Motor neuron (in vitro differentiated cells): ENCODE results near the gene ADAD2. TPM values are rescaled to one million over a fixed set of nuclear protein-coding genes. Genes with fewer than 3 reads are reported as not detected.

ENCODE experiments used
- ATAC-seq, 8 experiments: fragments of 200-7000 bp; cut with Tn5 transposase; replicated peaks in 6 of 8; 2 replicates each; pipeline ENCODE4 v1.8.0; 2021; ENCODE audit warnings: mild to moderate bottlenecking in 8 of 8, moderate library complexity in 8 of 8
- H3K27ac ChIP-seq, 2 donors: fragments of 250-450 bp; sonication (Bioruptor Pico); 2 replicates each; pipeline ENCODE4 v1.9.0; 2021; ENCODE audit warnings: antibody characterized with exemption in 2 of 2, mild to moderate bottlenecking in 2 of 2, moderate library complexity in 1 of 2
- H3K4me1 ChIP-seq, 2 donors: fragments of 250-450 bp; sonication (Bioruptor Pico); replicated peaks in 1 of 2; 2 replicates each; pipeline ENCODE4 v1.6.1; 2021; ENCODE audit warnings: antibody characterized with exemption in 2 of 2, mild to moderate bottlenecking in 2 of 2, moderate library complexity in 1 of 2
- H3K4me3 ChIP-seq, 5 donors: fragments of 250-450 bp; sonication (Bioruptor Pico); 2 replicates each; pipeline ENCODE4 v1.9.0; 2021; ENCODE audit warnings: antibody characterized with exemption in 5 of 5, mild to moderate bottlenecking in 5 of 5, moderate library complexity in 4 of 5
- WGBS, 10 experiments: fragments of 450-650 bp; shearing (Covaris generic); methylation state at CpG; one replicate each; pipeline ENCODE4 v1.0.0; 2022; 5-methylcytosine and 5-hydroxymethylcytosine counted together
- in situ Hi-C, 9 experiments: fragments of 400-800 bp; cut with MboI; loops; one replicate each; pipeline ENCODE4 v1.15.0; 2021; ENCODE audit warnings: low sequenced_read_pairs in 9 of 9, low pct_unique_long_range_greater_than_20kb in 2 of 9; ENCODE audit not compliant: unreplicated experiment in 9 of 9
- total RNA-seq, 8 experiments: library from RNA; unstranded; fragments of 300-600 nt; gene quantifications; 2 replicates each; pipeline versions ENCODE4 v1.2.3 to v1.2.4, GENCODE V29; 2022

ADAD2 gene
- total RNA-seq = 1 to 10 TPM in 2 of 8 experiments, under 1 TPM in 3, not detected in 3; 0.05 to 2.1 (median 0.81) TPM

DNA sequence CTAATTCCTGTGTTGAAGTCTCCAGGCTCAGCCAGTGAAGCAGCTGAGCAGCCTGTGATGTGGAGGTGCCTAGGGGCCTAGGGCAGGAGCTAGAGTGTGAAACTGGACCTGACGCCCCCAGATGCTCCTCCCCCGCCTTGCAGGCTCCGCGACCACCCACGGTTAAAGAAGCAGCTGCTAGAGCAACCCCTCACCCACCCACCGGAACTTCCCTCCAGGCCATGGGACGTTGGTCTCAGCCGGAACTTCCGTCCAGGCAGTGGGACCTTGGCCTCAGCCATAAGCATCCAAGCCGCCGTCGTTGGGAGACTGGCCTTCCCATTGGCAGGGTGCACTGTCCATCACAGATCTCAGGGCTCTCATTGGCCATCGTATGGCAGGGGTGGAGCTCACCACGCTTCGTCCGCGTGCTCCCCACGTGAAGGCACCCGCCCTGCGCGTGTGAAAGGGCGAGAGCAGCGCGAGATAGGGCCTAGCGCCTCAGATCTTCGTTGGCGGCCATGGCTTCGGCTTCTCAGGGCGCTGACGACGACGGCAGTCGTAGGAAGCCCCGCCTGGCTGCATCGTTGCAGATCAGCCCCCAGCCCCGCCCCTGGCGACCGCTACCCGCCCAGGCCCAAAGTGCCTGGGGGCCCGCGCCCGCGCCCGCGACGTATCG is at the start of gene ADAD2:
Gene ADAD2 (plus strand): TSS at position 427 of the 658 bp plus-strand sequence. CDS start 74 bp downstream, at position 501.
- in situ Hi-C loops = loop anchor here in 1 of 9 experiments (25.0 kb wide), 1 partner anchor 296 kb away; no protein-coding TSS in a partner anchor

DNA sequence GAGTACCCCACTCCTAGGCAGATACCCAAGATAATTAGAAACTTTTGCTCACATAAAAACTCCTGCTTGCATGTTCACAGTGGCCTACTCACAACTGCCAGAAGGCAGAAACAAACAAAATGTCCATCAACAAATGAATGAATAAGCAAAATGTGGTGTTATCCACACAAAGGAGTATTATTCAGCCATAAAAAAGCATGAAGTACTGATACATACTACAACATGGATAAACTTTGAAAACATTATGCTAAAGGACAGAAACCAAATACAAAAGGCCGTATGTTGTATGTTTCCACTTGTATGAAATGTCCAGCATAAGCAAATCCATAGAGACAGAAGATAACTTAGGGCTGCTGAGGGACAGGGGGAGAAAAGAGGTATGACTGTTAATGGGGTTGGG is 47.9 kb upstream of the ADAD2 start:
- in situ Hi-C loops = no loop called here
- no peak for ATAC-seq
- WGBS, 10 experiments = 60 to 100% (median 80%) methylated on average over 1 of the region's 1 CpG; no CpG with 5 or more reads in 5 of the 10 experiments
- Histone ChIP-seq H3K27ac (no peak overlapping the region), H3K4me1 (peaks cover 19 to 20% of the 10 kb centered on the region in 2 donors), H3K4me3 (no peak overlapping the region)

More for the DNA sequence above, at the start of gene ADAD2:
- WGBS, 10 experiments = 73 to 95% (median 90%) methylated on average over 4 to 15 of the region's 47 CpGs; no CpG with 5 or more reads in 7 of the 10 experiments
- H3K27ac ChIP-seq = no peak within 1 kb of the TSS
- H3K4me3 ChIP-seq = no peak within 1 kb of the TSS
- no peak for ATAC-seq
- peaks cover 15% of the 10 kb centered on the region in 2 donors for H3K4me1 ChIP-seq

DNA sequence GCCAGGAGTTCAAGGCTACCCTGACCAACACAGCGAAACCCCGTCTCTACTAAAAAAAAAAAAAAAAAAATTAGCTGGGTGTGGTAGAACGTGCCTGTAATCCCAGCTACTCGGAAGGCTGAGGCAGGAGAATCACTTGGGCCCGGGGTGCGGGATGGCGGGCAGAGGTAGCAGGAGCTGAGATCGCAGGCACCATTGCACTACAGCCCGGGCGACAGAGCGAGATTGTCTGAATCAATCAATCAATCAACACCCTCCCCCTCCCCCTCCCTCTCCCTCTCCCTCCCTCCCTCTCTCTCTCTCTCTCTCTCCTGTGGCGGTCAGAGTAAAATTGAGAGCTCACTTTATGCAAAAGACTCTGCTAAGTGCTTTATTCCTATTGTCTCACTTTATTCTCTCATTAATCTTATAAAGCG is 47.2 kb upstream of the ADAD2 start:
- peak in 2 of 8 experiments; percentile 4 to 7 for ATAC-seq
- H3K4me1 ChIP-seq = peaks cover 16% of the 10 kb centered on the region in 2 donors
- in situ Hi-C loops = no loop called here
- no peak overlapping the region for H3K27ac ChIP-seq
- 13 to 50% (median 40%) methylated on average over 2 to 4 of the region's 13 CpGs; no CpG with 5 or more reads in 6 of the 10 experiments for WGBS, 10 experiments
- H3K4me3 ChIP-seq = peak overlapping the region; percentile 88 to 99 (median 96)

DNA sequence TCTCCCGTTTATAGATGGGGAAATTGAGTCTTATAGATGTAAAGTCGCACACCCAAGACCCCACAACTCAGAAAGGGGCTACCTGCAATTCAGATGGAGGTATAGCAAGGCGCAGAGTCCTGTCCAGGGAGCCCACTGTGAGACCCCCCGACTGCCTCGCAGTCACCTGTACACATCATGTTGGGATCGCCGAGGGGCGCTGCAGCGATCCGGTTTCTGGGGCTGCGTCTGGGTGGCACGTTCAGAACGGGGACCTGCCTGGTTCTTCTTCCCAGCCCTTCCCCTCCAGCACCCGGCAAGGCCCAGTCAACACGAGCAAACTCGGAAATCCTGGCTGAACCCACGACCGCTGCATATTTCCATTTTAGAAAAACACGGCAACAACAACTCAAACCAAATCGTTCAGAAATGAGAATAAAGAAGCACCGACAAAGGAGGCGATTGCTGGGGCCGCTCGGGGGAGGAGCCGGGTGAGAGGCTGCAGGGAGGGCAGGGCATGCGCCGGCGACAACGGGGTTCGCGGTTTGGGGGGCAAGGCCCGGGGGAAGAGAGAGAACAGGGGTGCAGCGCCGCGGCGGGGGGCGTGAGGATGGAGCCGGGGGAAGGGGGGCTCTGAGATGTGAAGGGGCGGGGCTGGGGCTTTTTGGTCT is 46.6 kb upstream of the ADAD2 start:
- Histone ChIP-seq H3K4me1 (peaks cover 10 to 11% of the 10 kb centered on the region in 2 donors), H3K27ac (peak overlapping the region; percentile 80 to 89), H3K4me3 (peak overlapping the region; percentile 88 to 99 (median 96))
- ATAC-seq = peak; percentile 31 to 52 (median 41)
- WGBS, 10 experiments = 0 to 5% (median 1%) methylated on average over 1 to 11 of the region's 39 CpGs; no CpG with 5 or more reads in 4 of the 10 experiments
- in situ Hi-C loops = no loop called here

DNA sequence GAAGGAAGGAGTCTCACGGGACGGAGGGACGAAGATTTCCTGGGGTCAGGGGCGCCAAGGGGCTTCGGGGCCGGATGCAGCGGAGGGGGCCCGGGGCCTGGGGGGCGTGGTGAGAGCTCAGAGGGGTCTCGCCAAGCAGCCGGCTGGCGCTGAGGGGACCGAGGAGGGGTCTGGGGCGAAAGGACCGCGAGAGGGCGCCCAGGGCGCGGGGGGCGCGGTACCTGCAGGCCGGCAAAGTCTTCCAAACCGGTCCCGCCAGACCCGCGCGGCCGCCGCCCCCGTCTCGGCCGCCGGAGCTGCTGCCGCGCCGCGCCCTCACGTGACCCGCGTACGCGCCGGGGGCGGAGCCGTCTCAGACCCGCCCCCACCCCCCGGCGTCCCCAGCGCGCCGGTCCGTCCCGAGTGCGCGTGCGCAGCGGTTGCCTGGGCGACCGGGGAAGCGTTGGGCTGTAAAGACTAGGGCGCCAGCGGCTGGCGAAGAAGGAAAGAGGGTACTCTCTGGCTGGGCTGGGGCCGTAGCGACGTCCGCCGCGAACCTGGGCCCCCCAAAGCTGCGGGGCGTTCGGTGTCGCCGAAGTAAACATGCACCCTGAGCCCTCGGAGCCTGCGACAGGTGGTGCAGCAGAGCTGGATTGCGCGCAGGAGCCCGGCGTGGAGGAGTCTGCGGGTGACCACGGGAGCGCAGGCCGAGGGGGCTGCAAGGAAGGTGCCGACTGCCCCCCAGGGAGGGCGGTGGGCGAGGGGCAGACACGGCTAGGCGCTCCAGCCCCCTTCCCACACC is 45.9 kb upstream of the ADAD2 start, which contains the start of the genes DNAAF1 and HSDL1:
Gene DNAAF1 (plus strand): TSS at position 450 of the 781 bp plus-strand sequence. CDS start 133 bp downstream, at position 583.
Gene HSDL1 (minus strand): TSS at position 319 of the 781 bp plus-strand sequence. CDS start 13,856 bp downstream, outside the sequence.
- Histone ChIP-seq H3K27ac (peak within 1 kb of the TSS; percentile 80 to 89), H3K4me1 (peaks cover 3 to 5% of the 10 kb centered on the region in 2 donors), H3K4me3 (peak within 1 kb of the TSS; percentile 88 to 99 (median 96))
- ATAC-seq = peak; percentile 79 to 93 (median 91)
- in situ Hi-C loops = no loop called here
- WGBS, 10 experiments = 0 to 2% (median 0%) methylated on average over 3 to 16 of the region's 89 CpGs; no CpG with 5 or more reads in 6 of the 10 experiments

DNA sequence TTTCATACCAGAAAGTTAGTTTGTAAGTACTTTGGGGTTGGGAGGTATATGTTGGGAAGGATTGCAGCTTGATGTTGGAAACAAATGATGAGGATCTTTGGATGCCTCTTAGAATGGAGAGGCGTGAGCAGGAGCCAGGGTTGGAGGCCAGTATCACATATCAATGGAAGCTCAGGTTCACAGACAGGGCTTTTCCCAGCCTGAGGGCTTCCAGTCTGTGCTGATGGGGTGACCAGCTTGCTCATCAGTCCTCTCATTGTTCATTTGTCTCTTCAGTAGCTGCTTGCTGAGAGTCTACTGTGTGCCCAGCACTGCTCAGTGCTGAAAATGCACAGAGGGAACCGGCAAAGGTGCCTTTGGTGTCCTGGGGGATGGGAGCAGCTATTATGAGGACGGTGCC is 40.0 kb upstream of the ADAD2 start:
- no peaks in the 10 kb centered on the region for H3K4me1 ChIP-seq
- no peak overlapping the region for H3K4me3 ChIP-seq
- 17 to 100% (median 57%) methylated on average over 1 to 2 of the region's 3 CpGs; no CpG with 5 or more reads in 5 of the 10 experiments for WGBS, 10 experiments
- ATAC-seq = peak in 2 of 8 experiments; percentile 20 to 45
- in situ Hi-C loops = no loop called here
- H3K27ac ChIP-seq = no peak overlapping the region

DNA sequence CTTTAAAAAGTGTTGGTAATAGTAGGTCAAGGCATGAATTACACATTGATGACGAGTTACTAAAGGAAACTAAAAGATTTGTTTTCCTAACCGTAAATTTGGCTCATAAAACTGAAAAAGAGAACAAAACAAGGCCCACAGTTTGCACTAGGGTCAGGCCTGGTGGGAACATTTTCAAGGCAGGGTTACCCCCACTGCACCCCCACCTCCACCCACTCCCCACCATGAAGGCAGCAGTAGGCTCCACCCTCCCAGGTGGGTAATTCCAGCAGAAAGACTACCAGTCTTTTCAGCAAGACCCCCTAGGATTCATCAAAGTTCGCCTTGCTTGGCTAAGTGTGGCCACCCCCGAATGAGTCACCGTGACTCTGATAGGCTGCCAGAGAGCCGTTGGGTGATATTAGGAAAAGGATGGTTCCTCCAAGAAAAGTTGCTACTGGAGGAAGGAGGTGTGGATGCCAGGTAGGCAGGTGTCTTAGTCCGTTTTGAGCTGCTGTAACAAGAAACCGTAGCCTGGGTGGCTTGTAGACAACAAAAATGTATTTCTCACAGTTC is 37.2 kb upstream of the ADAD2 start:
- no peak for ATAC-seq
- in situ Hi-C loops = no loop called here
- WGBS, 10 experiments = 35 to 100% (median 75%) methylated on average over 1 to 7 of the region's 8 CpGs
- Histone ChIP-seq H3K4me1 (no peaks in the 10 kb centered on the region), H3K27ac (no peak overlapping the region), H3K4me3 (no peak overlapping the region)

DNA sequence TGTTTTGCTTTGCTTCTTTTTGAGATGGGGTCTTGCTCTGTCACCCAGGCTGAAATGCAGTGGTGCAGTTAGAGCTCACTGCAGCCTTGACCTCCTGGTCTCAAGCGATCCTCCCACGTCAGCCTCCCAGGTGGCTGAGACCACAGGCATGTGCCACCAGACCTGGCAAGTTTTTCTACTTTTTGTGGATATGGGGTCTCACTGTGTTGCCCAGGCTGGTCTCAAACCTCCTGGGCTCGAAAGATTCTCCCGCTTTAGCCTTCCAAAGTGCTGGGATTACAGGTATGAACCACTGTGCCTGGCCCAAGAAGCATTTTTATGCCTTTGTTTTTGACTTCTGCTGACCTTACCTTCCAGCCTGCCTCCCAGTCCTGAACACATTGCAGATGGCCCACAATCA is 35.7 kb upstream of the ADAD2 start:
- Histone ChIP-seq H3K27ac (no peak overlapping the region), H3K4me1 (no peaks in the 10 kb centered on the region), H3K4me3 (no peak overlapping the region)
- WGBS, 10 experiments = 58 to 100% (median 83%) methylated on average over 1 to 4 of the region's 4 CpGs; no CpG with 5 or more reads in 4 of the 10 experiments
- no peak for ATAC-seq
- in situ Hi-C loops = no loop called here

DNA sequence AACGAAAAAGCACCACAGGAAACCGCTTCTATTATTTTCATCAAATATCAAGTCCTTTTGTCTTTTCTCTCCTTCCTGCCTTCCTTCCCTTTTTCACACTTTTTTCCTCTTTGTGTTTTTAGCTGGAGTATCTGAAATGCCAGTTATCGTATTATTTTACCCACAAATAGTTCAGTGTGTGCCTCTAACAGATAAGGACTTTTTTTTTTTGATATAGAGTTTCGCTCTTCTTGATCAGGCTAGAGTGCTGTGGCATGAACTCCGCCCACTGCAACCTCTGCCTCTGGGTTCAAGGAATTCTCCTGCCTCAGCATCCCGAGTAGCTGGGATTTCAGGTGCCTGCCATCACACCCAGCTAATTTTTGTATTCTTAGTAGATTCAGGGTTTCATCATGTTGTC is 35.2 kb upstream of the ADAD2 start:
- in situ Hi-C loops = no loop called here
- Histone ChIP-seq H3K4me1 (no peaks in the 10 kb centered on the region), H3K27ac (no peak overlapping the region), H3K4me3 (no peak overlapping the region)
- ATAC-seq = no peak
- 72 to 100% (median 89%) methylated on average over 2 to 6 of the region's 6 CpGs for WGBS, 10 experiments

DNA sequence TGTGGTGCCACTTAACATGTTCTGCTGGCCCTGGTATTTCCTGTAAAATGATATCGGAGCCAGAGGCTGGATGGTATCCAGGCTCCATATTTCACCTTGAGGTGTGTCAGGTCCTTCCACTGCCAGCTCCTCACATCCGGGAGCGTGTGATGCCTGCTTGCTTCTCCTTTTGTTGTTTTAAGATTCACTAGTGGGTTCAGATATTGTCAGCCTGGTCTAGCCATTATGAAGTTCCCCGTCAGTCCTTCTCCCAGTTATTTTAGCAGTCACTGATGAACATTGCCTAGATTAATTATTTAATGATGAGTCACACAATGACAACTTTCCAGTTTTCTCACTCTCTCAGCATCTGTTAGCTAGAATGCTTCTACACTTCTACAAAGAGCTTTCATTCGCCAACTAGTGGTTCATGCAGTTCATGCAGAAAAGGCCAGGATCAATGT is 34.6 kb upstream of the ADAD2 start:
- no peaks in the 10 kb centered on the region for H3K4me1 ChIP-seq
- in situ Hi-C loops = no loop called here
- ATAC-seq = peak in 3 of 8 experiments; percentile 23 to 66 (median 62)
- WGBS, 10 experiments = 0 to 100% (median 87%) methylated on average over 1 to 4 of the region's 5 CpGs; no CpG with 5 or more reads in 1 of the 10 experiments
- no peak overlapping the region for H3K4me3 ChIP-seq
- H3K27ac ChIP-seq = no peak overlapping the region

DNA sequence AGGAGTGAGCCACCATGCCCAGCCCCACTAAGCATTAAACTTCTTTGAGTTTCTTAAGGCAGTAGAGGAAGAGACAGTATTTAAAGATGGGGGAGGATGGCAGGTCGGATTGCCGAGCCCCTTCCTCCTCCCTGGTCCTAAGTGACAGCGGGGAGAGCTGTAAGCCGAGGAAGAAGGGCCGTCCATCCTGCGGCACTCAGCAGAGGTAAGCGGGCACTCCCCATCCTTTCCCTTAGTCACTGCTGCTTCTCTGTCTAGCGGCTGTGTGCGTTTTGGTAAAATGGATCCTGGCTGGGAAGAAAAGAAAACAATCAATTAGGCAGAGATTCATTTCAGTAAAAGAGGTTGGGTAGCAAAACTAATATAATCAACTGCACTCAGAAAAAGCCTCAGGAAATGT is 31.9 kb upstream of the ADAD2 start:
- H3K27ac ChIP-seq = no peak overlapping the region
- peak in 1 of 8 experiments; percentile 25 for ATAC-seq
- WGBS, 10 experiments = 0 to 80% (median 58%) methylated on average over 1 to 4 of the region's 9 CpGs; no CpG with 5 or more reads in 3 of the 10 experiments
- no peaks in the 10 kb centered on the region for H3K4me1 ChIP-seq
- H3K4me3 ChIP-seq = no peak overlapping the region
- in situ Hi-C loops = no loop called here

DNA sequence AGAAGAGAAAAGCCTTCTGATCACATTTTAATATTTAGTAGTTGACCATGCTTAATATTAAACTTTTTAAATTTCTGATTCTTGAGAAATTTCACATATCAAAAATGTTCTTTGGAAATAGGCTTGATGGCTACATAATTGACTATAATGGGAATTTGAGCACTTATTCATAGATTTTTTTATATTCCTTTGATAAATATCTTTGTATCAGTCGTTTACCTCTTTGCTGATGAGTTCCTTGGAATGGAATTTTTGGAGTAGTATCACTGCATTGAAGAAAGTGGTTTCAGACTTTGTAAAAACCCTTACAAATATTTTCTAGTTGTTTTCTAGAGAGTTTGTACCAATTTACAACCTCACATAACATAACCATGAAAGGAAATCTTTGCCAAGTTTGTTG is 31.2 kb upstream of the ADAD2 start:
- in situ Hi-C loops = loop anchor here in 1 of 9 experiments (10.0 kb wide), 1 partner anchor 75 kb away; no protein-coding TSS in a partner anchor
- H3K4me1 ChIP-seq = no peaks in the 10 kb centered on the region
- no peak overlapping the region for H3K27ac ChIP-seq
- no peak for ATAC-seq
- WGBS, 10 experiments = 0 to 89% (median 50%) methylated on average over 1 of the region's 1 CpG; no CpG with 5 or more reads in 1 of the 10 experiments
- H3K4me3 ChIP-seq = no peak overlapping the region
